Kidney (tissue), 14 donors: ENCODE measurements around the gene ZSWIM3. TPM values are rescaled to one million over a fixed set of nuclear protein-coding genes. Genes with fewer than 3 reads are reported as not detected.
A peak's percentile ranks its signal among the peaks of the same experiment; 100 is the strongest.

Source experiments
- DNase-seq, 5 donors: peaks; one replicate each; pipeline ENCODE4 v3.0.0-alpha.2; 2013 to 2020
- FAIRE-seq: peaks from 2 replicates; lab custom pipeline; 2012; peaks lifted over from hg19 to GRCh38; lab: Jason Lieb, UNC
- H3K27ac ChIP-seq, 2 donors: one replicate each; pipeline ENCODE4 v1.7.0; 2013; ENCODE audit warnings: low read depth in 2 of 2, low read length in 2 of 2, inconsistent platforms in 1 of 2
- H3K27me3 ChIP-seq: one replicate; pipeline ENCODE4 v1.7.1; 2013; ENCODE audit warnings: low read length, inconsistent platforms; ENCODE audit not compliant: control insufficient read depth, insufficient read depth
- H3K36me3 ChIP-seq, 3 donors: one replicate each; pipeline versions ENCODE4 v1.7.0 to v1.7.1; 2013; ENCODE audit warnings: low read length in 3 of 3, control low read depth in 1 of 3, inconsistent platforms in 1 of 3; ENCODE audit not compliant: insufficient read depth in 3 of 3, control insufficient read depth in 2 of 3
- H3K4me1 ChIP-seq, 3 donors: one replicate each; pipeline versions ENCODE4 v1.7.0 to v1.7.1; 2013; ENCODE audit warnings: low read length in 3 of 3, inconsistent platforms in 1 of 3, low read depth in 1 of 3; ENCODE audit not compliant: control insufficient read depth in 2 of 3, insufficient read depth in 2 of 3
- H3K4me3 ChIP-seq, 3 donors: one replicate each; pipeline versions ENCODE4 v1.7.0 to v1.8.1; 2013; ENCODE audit warnings: low read length in 3 of 3, control low read depth in 1 of 3, inconsistent platforms in 1 of 3
- H3K9ac ChIP-seq, 3 donors: one replicate each; pipeline versions ENCODE4 v1.7.0 to v1.7.1; 2013; ENCODE audit warnings: low read length in 3 of 3, control low read depth in 1 of 3, inconsistent platforms in 1 of 3
- H3K9me3 ChIP-seq, 3 donors: one replicate each; pipeline versions ENCODE4 v1.7.0 to v1.7.1; 2013; ENCODE audit warnings: low read length in 3 of 3, control low read depth in 1 of 3, inconsistent platforms in 1 of 3; ENCODE audit not compliant: control insufficient read depth in 2 of 3, insufficient read depth in 1 of 3
- intact Hi-C: fragments of 100-400 bp; cut with DNase I; formaldehyde crosslinking; loops from one replicate; pipeline ENCODE4 v1.11.1; 2022
- polyA plus RNA-seq: library from polyadenylated mRNA; stranded (reverse); fragments of 350-450 nt; fragmentation: Illumina TruSeq; extraction: RNeasy Lipid Tissue Mini Kit (QIAGEN cat#74804); gene quantifications from one replicate; pipeline ENCODE4 v1.2.3, GENCODE V29; 2014; ENCODE audit warnings: low read depth, low replicate concordance; ENCODE audit not compliant: insufficient read depth
- total RNA-seq: library from RNA; stranded (reverse); fragmentation: NEBNext Ultra II Directional; extraction: Animal tissue kit (Norgen Biotek cat#: 25700); gene quantifications from one replicate; pipeline ENCODE4 v1.2.1, GENCODE V29; 2021
- TF ChIP-seq, protein P1 (sequence below): IDR thresholded peaks from 3 replicates; pipeline ENCODE4 v1.5.1; 2012; ENCODE audit warnings: mild to moderate bottlenecking, moderate library complexity, borderline replicate concordance; ENCODE audit not compliant: insufficient read depth; ENCODE audit errors: extremely low read depth
- donor health status: control.
- donor health status: control.
- donor health status: control.
- donor health status: control.
- donor health status: control.
- donor health status: DM: yes; HTN: yes; CAD: no.
- donor health status: Normal renal cell carcinoma (clear cell type).

Gene ZSWIM3
- total and polyA plus RNA-seq, 2 donors from 2014 or later: 2.6 to 3.2 TPM

DNA sequence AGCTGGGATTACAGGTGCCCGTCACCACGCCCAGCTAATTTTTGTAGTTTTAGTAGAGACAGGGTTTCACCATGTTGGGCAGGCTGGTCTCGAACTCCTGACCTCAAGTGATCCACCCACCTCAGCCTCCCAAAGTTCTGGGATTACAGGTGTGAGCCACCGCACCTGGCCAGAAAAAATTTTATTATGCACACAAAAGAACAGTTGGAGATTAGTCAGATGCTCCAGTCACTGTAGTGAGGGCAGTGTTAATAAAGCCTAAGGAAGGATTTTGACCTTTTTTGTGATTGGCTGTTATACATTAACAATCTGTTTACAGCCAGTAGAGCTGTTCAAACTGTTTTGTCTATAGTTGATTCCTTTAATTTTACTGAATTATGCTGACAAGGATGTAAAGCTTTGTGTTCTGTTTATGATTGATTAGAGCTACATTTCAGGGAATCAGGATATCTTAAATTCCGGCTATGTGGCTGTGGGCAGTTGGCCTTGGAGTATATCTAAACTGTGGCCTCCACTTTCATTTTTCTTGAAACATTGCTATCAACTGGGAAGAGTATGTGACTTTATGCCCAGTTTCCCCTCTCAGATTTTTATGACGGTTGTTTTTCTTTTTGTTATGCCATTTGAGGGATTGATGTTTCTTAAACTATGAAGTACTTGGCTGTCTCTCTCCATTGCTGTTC lies 9.9 kb downstream of the ZSWIM3 start:
- no peak for DNase-seq
- Histone ChIP-seq H3K27ac (no peak overlapping the region), H3K4me3 (no peak overlapping the region), H3K27me3 (no peaks in the 10 kb centered on the region), H3K9me3 (no peaks in the 10 kb centered on the region), H3K4me1 (no peaks in the 10 kb centered on the region), H3K9ac (no peak overlapping the region), H3K36me3 (no peaks in the 10 kb centered on the region)
- no peak for FAIRE-seq
- intact Hi-C loops: no loop called here
- TF ChIP-seq, protein P1, sequence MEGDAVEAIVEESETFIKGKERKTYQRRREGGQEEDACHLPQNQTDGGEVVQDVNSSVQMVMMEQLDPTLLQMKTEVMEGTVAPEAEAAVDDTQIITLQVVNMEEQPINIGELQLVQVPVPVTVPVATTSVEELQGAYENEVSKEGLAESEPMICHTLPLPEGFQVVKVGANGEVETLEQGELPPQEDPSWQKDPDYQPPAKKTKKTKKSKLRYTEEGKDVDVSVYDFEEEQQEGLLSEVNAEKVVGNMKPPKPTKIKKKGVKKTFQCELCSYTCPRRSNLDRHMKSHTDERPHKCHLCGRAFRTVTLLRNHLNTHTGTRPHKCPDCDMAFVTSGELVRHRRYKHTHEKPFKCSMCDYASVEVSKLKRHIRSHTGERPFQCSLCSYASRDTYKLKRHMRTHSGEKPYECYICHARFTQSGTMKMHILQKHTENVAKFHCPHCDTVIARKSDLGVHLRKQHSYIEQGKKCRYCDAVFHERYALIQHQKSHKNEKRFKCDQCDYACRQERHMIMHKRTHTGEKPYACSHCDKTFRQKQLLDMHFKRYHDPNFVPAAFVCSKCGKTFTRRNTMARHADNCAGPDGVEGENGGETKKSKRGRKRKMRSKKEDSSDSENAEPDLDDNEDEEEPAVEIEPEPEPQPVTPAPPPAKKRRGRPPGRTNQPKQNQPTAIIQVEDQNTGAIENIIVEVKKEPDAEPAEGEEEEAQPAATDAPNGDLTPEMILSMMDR: no peak

DNA sequence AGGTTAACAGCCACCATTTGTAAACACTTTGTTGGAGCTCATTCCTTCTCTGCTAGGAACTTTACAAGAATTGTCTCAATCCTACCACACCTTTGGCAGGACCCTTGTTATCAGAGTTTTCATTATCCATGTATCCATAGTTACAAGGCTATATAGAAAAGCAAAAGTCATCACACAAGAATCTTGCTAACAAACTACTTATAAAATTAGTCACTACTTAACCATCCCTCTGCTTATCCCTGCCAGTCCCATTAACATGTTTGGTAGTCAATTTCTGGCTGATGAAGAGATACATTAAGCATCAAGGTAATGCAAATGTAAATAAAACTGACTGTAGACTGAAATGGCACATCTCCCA lies 10.4 kb downstream of the ZSWIM3 start:
- intact Hi-C loops: no loop called here
- no peaks in the 10 kb centered on the region for H3K36me3 ChIP-seq
- no peak overlapping the region for H3K4me3 ChIP-seq
- H3K9ac ChIP-seq: no peak overlapping the region
- TF ChIP-seq, protein P1: no peak
- H3K27me3 ChIP-seq: no peaks in the 10 kb centered on the region
- DNase-seq (no peak), FAIRE-seq (no peak)
- no peak overlapping the region for H3K27ac ChIP-seq
- no peaks in the 10 kb centered on the region for H3K4me1 ChIP-seq
- H3K9me3 ChIP-seq: no peaks in the 10 kb centered on the region

DNA sequence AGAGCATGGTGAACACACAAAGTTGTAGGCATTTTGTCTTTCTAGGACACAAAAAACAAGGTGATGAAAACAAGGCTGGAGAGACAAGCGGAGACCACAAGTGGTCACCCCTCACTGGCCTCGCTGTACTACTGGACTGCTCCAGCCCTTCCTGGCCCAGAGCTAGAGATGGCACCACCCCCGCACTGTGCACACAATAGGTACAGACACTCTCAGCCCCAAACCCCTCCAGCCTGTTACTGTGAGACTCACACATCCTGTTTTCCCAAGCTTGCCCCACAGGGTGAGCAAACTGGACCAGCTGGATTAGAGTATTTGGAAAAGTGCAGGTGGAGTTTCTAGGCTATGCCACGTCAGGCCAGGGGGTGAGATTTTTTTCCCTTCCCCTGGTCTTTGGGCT lies 15.2 kb downstream of the ZSWIM3 start:
- H3K4me3 ChIP-seq: no peak overlapping the region
- H3K9ac ChIP-seq: no peak overlapping the region
- H3K27ac ChIP-seq: no peak overlapping the region
- TF ChIP-seq, protein P1: no peak
- no peaks in the 10 kb centered on the region for H3K4me1 ChIP-seq
- peaks cover 0 to 9% (median 3%) of the 10 kb centered on the region in 3 donors for H3K36me3 ChIP-seq
- intact Hi-C loops: no loop called here
- DNase-seq (peak in 1 of 5 donors; percentile 24), FAIRE-seq (no peak)
- H3K9me3 ChIP-seq: no peaks in the 10 kb centered on the region
- no peaks in the 10 kb centered on the region for H3K27me3 ChIP-seq
